Esophagus (tissue), 2 donors: ENCODE data around the gene KRTAP10-12. TPM values are rescaled to one million over a fixed set of nuclear protein-coding genes. Genes with fewer than 3 reads are reported as not detected.
"Not testable (repeated sequence)": the region's sequence is repeated elsewhere in the genome, so short reads cannot be mapped to it uniquely, and the experiment has no call there.

Source experiments
- H3K27ac ChIP-seq, 2 donors: one replicate each; pipeline ENCODE4 v1.5.1; 2013; ENCODE audit warnings: low read depth in 2 of 2, mild to moderate bottlenecking in 2 of 2, inconsistent platforms in 1 of 2, low read length in 1 of 2, moderate library complexity in 1 of 2
- H3K27me3 ChIP-seq, 2 donors: one replicate each; pipeline ENCODE4 v1.6.1; 2013; ENCODE audit warnings: low read length in 2 of 2, control low read depth in 1 of 2, mild to moderate bottlenecking in 1 of 2; ENCODE audit not compliant: insufficient read depth in 2 of 2, control insufficient read depth in 1 of 2
- H3K36me3 ChIP-seq, 2 donors: one replicate each; pipeline ENCODE4 v1.6.1; 2013; ENCODE audit warnings: low read length in 1 of 2; ENCODE audit not compliant: control insufficient read depth in 2 of 2, insufficient read depth in 2 of 2
- H3K4me1 ChIP-seq, 2 donors: one replicate each; pipeline ENCODE4 v1.6.1; 2013; ENCODE audit warnings: low read length in 1 of 2; ENCODE audit not compliant: control insufficient read depth in 2 of 2, insufficient read depth in 2 of 2
- H3K4me3 ChIP-seq, 2 donors: one replicate each; pipeline ENCODE4 v1.5.1; 2013; ENCODE audit warnings: low read length in 2 of 2, mild to moderate bottlenecking in 2 of 2, low read depth in 1 of 2, moderate library complexity in 1 of 2
- H3K9me3 ChIP-seq, 2 donors: one replicate each; pipeline ENCODE4 v1.6.1; 2013; ENCODE audit warnings: mild to moderate bottlenecking in 2 of 2, low read depth in 1 of 2, low read length in 1 of 2, moderate library complexity in 1 of 2; ENCODE audit not compliant: control insufficient read depth in 2 of 2, insufficient read depth in 1 of 2
- WGBS, 2 donors: extraction: QIAGEN DNeasy Blood & Tissue Kit; methylation state at CpG; one replicate each; pipeline ENCODE4 v1.1.7; 2013; 5-methylcytosine and 5-hydroxymethylcytosine counted together
- polyA plus RNA-seq, 2 donors: library from polyadenylated mRNA; stranded (reverse); fragments of 200-250 nt; gene quantifications; one replicate each; pipeline ENCODE4 v1.2.3, GENCODE V29; 2013
- donor health status: healthy with polysubstance abuse.
- donor health status: Bipolar disorder and iron deficiency.

The KRTAP10-12 gene
- polyA plus RNA-seq, 2 donors = not detected

DNA sequence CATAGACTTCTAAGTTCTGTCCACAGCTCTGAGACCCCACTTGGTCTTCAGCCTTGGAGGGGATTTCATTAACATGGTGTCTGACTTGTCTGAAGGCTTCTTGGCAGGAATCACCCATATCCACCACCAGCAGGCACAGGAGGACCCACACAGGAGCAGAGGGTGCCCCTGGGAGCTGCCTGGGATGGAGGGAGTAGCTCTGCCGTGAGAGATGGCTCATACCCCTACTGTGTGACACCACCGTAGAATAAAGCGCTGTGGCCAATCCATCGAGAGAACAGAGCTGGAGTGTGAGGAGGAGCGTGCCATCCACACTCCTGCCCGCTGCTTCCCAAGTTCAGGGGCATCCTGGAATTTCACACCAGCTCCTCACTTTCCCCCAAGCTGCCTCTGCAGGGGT lies 11.9 kb upstream of the KRTAP10-12 start:
- not testable (repeated sequence) for H3K9me3 ChIP-seq, H3K27ac ChIP-seq, H3K36me3 ChIP-seq, H3K4me3 ChIP-seq, H3K4me1 ChIP-seq, H3K27me3 ChIP-seq
- 74 to 82% methylated on average over 6 of the region's 6 CpGs for WGBS, 2 donors

DNA sequence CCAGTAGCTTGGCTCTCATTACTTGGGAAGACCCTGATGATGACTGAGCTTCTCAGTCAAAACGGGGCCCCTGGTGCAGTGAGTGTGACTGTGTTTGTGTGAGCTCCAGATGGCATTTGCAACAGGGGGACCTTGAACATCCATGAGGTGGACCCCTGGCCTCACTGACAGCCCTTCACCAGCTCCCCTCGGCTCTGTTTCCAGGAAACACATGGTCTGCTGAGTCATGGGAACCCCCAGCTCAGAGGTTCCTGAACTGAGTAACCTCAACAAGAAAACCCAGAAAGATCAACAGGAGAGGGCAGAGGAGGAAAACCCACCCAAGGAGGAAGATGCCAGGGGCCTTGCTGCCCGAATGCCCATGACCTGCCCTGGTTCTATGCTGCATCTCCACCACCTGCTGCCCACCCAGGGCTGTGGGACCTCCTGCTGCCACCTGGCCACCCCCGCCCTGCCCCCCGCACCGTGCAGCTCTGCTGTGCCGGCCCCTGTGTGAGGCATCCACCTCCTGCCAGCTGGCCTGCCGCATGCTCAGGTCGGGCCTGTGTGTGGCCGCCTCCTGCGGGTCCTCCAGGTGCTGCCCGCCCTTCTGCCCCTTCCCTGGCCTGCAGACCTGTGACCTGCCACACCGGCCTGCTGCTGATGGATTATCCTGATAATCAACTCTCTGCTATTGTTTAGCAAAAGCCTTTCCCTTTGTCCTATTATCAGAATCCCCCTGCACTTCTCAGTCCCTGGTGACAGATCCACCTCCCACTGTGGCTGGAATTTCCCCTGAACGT lies 10.8 kb upstream of the KRTAP10-12 start:
- Histone ChIP-seq H3K27me3 (peaks cover 0 to 2% of the 10 kb centered on the region in 2 donors), H3K4me3 (no peak overlapping the region), H3K4me1 (no peaks in the 10 kb centered on the region), H3K9me3 (no peaks in the 10 kb centered on the region), H3K27ac (no peak overlapping the region), H3K36me3 (no peaks in the 10 kb centered on the region)
- WGBS, 2 donors = 39 to 47% methylated on average over 13 to 14 of the region's 14 CpGs

DNA sequence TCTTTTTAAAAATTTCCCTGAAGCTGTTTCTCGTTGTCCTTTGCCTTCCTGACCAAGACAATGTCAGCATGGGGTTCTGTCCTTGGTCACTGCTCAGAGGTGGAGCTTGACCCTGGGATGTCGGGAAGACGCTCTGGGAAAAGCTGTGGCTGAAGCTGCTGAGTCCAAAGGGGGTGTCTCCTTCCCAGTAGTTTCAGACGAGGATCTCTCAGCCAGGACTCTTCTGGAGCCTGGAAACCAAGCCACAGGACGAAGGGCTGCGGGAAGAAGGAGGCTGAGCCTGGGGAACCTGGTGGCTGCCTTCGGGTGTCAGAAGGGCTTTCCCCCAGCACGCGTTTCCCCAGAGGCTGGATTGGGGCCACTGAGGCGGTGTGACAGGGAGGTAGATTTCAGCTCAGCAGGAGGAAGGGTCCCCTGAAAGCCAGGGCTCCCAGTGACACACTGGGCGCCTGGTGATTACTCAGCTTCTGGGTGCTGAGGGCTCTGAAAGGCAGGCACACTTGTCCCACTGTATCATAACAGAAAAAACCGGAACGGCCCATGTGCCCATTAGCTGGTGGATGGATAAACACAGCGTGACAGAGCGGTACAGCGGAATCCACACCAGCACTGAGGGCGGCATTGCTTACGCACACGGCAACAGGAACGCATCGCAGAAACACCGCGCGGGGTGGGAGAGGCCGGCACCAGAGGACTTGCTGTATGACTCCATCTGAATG lies 10.0 kb upstream of the KRTAP10-12 start:
- Histone ChIP-seq H3K27ac (no peak overlapping the region), H3K4me1 (no peaks in the 10 kb centered on the region), H3K36me3 (no peaks in the 10 kb centered on the region), H3K27me3 (peaks cover 0 to 2% of the 10 kb centered on the region in 2 donors), H3K4me3 (no peak overlapping the region), H3K9me3 (no peaks in the 10 kb centered on the region)
- 60 to 62% methylated on average over 25 of the region's 25 CpGs for WGBS, 2 donors

DNA sequence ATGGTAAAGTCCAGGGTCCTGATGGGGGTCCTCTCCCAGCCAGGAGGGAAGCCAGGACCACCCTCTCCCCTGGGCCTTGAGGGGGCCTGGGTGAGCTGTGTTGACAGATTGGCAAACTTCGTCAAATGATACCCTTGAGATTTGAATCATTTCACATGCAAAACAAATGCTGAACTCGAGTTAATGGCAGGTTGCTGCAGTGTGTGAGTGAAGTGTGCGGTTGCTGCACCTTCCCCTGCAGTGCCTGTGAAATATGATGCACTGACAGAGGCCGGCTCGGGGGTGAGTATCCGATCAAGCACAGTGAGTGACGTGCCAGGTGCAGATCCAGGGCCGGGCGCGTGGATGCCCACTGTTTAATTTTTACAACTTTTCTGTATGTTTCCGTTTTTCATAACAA lies 9.3 kb upstream of the KRTAP10-12 start:
- Histone ChIP-seq H3K4me3 (no peak overlapping the region), H3K4me1 (no peaks in the 10 kb centered on the region), H3K36me3 (no peaks in the 10 kb centered on the region), H3K9me3 (no peaks in the 10 kb centered on the region), H3K27ac (no peak overlapping the region), H3K27me3 (peaks cover 0 to 2% of the 10 kb centered on the region in 2 donors)
- 41 to 56% methylated on average over 11 of the region's 11 CpGs for WGBS, 2 donors

DNA sequence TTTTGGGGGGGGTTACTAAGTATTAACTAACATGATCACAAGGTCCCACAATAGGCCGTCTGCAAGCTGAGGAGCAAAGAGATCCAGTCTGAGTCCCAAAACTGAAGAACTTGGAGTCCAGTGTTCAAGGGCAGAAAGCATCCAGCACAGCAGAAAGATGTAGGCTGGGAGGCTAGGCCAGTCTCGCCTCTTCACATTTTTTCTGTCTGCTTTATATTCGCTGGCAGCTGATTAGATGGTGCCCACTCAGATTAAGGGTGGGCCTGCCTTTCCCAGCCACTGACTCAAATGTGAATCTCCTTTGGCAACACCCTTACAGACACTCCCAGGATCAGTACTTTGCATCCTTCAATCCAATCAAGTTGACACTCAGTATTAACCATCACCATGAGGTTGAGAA lies 7.2 kb upstream of the KRTAP10-12 start:
- H3K27ac ChIP-seq, H3K4me3 ChIP-seq, H3K4me1 ChIP-seq, H3K36me3 ChIP-seq, H3K27me3 ChIP-seq, H3K9me3 ChIP-seq: not testable (repeated sequence)
- 82 to 92% methylated on average over 3 of the region's 3 CpGs for WGBS, 2 donors

DNA sequence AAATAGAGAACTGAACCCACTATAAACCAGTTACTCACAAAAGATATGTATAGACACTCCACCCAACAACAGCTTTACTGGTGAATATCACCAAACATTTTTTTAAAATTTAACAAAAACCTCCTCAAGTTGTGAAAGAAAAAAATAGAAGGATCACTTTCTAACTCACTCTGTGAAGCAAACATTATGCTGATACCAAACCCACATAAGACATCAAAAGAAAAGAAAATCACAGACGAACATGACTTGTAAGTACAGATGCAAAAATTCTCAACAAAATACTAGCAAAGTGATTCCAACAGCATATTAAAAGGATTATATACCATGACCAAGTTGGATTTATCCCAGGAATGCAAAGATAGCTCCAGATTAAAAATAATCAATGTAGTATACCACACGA lies 5.3 kb upstream of the KRTAP10-12 start:
- peaks cover 0 to 2% of the 10 kb centered on the region in 2 donors for H3K27me3 ChIP-seq
- WGBS, 2 donors = 35 to 42% methylated on average over 2 of the region's 2 CpGs

DNA sequence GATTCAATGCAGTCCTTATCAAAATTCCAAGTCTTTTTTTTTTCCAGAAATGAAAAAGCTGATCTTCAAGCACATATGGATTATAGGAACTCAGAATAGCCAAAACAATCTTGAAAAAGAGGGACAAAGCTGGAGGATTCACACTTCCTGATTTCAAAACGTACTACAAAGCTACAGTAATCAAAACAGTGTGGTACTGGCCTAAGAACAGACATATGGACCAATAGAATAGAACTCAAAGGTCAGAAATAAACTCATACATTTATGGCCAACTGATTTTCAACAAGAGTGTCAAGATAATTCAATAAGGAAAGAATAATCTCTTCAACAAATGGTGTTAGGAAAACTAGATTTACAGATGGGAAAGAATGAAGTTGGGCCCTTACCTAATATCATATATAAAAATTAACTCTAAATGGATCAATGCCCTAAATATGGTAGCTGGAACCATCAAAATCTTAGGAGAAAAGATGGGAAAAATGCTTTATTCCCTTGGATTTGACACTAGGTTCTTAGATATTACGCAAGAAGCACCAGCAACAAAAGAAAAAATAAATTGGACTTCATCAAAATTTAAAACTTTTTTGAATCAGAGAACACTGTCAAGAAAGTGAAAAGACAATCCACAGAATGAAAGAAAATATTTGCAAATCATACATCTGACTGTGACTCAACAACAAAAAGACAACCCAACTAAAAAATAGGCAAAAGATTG lies 4.0 kb upstream of the KRTAP10-12 start:
- no peaks in the 10 kb centered on the region for H3K9me3 ChIP-seq
- peaks cover 0 to 2% of the 10 kb centered on the region in 2 donors for H3K27me3 ChIP-seq
- no peak overlapping the region for H3K4me3 ChIP-seq
- H3K36me3 ChIP-seq = no peaks in the 10 kb centered on the region
- 50% methylated on average over 2 of the region's 2 CpGs for WGBS, 2 donors
- no peaks in the 10 kb centered on the region for H3K4me1 ChIP-seq
- H3K27ac ChIP-seq = no peak overlapping the region

More for the DNA sequence above, 5.3 kb upstream of the KRTAP10-12 start:
- Histone ChIP-seq H3K4me3 (no peak overlapping the region), H3K4me1 (no peaks in the 10 kb centered on the region), H3K36me3 (no peaks in the 10 kb centered on the region), H3K9me3 (no peaks in the 10 kb centered on the region), H3K27ac (no peak overlapping the region)

DNA sequence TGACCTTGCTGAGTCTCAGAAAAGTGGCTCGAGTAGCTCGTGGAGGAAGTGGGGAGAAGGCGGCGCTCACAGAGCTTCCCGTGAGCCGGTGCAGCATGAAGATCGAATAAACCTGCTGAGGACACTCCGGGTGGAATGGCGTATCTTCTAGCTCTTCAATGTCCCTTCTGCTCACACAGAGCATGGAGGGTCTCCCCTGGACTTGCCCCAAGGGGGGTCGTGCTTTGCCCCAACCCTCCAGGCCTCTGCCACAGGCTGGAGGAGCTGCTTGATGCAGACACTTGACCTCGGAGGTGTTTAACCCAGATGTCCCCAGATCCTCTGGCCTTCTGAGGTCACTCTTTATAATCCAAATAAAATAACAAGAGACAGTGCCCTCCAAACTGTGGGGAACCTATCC lies 2.2 kb upstream of the KRTAP10-12 start:
- Histone ChIP-seq H3K4me3 (no peak overlapping the region), H3K4me1 (no peaks in the 10 kb centered on the region), H3K9me3 (no peaks in the 10 kb centered on the region), H3K27ac (no peak overlapping the region), H3K36me3 (no peaks in the 10 kb centered on the region), H3K27me3 (no peaks in the 10 kb centered on the region)
- 72 to 76% methylated on average over 11 of the region's 11 CpGs for WGBS, 2 donors

DNA sequence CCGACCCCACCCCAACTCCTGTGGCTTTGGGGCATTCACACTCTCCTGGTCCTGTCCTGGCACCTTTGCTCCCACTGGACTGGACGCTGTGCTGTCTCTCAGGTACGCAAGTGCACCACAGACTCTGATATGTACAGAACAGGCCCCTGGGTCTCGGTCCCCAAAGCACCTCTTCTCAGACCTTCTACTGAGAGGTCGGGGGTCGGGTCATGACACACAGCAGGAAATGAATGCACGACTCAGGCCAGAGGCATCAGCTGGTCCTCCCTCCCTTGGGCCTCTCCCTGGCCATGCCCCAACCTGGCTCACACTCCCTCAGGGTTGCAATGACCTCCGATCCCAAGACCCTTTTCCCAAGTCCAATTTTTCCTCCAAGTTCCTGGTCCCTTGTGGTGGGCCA lies 1.8 kb upstream of the KRTAP10-12 start:
- Histone ChIP-seq H3K9me3 (no peaks in the 10 kb centered on the region), H3K4me1 (no peaks in the 10 kb centered on the region), H3K4me3 (no peak overlapping the region), H3K36me3 (no peaks in the 10 kb centered on the region), H3K27me3 (no peaks in the 10 kb centered on the region), H3K27ac (no peak overlapping the region)
- 69% methylated on average over 8 of the region's 8 CpGs for WGBS, 2 donors
